ENCODE measurements around the gene IRF2.

The IRF2 gene

DNA sequence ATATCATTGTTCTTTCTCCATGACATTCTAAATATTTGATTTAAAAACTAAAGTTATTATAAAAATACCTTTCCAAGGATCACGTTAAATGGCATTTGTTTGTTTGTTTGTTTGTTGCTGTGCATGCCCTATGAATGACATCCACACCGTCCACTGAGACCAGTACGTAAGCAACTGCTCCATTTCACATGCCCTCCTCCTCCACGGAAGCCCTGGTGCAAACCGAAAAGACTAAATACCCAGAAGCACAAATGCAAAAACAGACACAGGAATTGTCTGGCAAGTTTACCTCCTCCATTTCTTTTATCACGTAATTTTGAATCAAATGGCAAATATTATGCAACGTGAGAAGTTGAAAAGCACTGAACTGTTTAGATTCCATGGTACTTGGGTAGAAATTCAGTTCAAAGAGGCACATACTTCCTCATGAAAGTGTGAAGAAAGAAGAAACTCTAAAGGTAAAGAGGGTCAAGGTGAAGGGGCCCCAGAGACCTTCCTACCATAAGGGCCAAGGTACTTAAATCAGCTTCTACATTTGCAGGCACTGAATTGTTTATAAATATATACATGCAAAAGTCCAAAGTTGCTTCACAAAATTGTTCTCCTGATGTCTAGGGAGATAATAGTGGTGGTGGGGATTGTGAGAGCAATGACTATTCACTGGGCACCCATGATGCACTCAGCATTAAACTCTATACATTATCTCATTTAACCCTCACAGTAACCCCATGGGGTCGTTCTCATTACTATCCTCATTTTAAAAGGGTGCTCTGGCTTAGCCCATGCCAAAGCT is 23.4 kb downstream of the IRF2 start:
- DNase-seq (ENCODE audit: low read depth): no peak

GRCh38 chr4:184450045-184450444 is 24.3 kb downstream of the IRF2 start:
- DNase-seq (ENCODE audit: low read depth): no peak

DNA sequence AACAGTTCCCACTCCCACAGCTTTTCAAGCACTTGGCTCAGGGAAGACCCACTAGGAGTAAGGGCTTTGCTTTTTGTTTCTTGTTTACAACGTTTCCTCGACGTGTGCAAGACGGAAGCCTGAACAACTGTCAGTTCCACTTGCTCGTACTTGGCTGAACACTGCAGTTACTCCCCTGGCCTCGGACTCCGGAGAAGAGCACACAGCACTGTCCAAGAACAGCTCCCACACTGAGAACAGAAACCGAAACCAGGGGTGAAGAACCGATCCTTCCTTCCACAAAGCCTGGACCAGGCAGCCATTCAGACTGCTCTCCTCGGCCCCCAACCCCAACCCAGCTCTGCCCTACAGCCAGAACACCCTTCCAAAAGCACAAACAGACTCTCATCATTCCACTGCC is 25.5 kb downstream of the IRF2 start:
- no peak for DNase-seq (ENCODE audit: low read depth)

GRCh38 chr4:184448141-184448540 is 26.2 kb downstream of the IRF2 start:
- DNase-seq (ENCODE audit: low read depth): no peak

DNA sequence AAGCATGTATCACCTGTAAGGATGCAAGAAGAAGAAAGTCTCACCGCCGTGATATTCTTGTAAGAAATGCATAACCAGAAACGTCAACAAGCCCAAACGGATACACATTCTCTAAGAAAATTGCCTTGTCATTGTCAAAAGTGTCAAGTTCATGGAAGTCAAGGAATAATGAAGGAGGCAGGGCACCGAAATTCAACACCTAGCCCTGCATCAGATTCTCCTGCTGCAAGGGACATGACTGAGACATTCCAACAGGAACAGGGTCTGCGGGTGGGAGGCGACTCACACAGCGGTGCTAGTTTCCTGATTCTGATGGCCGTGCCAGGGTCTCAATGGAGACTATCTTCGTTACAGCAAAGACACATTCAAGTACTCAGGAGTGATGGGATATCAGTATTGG is 26.7 kb downstream of the IRF2 start:
- DNase-seq (ENCODE audit: low read depth): no peak

DNA sequence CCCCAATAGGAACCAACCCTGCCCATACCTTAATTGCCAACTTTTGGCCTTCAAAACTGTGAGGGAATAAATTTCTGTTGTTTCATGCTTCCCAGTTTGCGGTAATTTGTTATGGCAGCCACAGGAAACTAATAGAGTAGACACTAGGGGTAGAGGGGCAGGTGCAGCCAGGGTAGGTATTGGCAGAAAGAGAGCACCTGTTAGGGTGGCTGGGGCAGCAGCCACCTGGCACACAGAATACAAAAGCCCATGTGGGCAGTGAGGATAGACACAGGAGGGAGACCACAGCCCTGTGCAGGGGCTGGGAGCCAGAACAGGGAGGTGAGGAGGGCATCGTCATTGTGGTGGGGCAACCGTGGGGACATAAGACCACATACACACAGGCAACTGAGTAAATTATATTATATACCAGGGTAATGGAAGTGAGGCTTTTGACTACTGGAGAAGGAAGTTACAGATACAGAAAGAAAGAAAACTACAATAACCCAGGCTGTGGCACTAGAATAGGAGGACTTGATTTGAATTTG is 28.2 kb downstream of the IRF2 start:
- DNase-seq (ENCODE audit: low read depth): no peak

DNA sequence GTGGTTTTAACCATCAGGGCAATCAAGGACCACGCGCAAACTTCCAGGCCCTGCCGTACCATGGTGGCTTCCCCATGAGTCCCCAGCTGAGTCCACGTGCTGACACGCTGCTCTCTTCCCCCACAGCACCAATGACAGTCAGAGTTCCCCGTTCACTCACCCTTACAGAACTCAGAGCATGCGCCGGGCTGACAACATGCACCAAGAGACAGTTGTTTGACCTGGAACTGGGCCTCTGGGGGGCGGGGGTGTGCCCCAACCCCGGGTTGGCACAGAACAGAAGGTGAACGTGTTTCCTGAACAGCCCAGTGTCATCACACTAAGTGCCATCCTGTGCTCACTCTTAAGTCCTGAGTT is 29.4 kb downstream of the IRF2 start:
- peak; percentile 24 for DNase-seq (ENCODE audit: low read depth)

- DNase-seq (ENCODE audit: low read depth): no peak
These were observed 30.0 kb downstream of the IRF2 start for GRCh38 chr4:184444215-184444952.

DNA sequence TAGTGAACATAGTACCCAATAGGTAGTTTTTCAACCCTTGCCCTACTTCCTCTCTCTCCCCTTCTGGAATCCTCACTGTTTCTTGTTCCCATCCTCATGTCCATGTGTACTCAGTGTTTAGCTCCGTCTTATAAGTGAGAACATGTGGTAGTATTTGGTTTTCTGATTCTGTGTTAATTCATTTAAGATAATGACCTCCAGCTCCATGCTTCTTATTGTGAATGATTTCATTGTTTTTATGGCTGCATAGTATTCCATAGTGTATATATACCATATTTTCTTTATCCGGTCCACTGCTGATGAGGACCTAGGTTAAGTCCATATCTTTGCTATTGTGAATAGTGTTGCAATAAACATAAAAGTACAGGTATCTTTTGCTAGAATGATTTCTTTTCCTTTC is 31.0 kb downstream of the IRF2 start:
- no peak for DNase-seq (ENCODE audit: low read depth)

DNA sequence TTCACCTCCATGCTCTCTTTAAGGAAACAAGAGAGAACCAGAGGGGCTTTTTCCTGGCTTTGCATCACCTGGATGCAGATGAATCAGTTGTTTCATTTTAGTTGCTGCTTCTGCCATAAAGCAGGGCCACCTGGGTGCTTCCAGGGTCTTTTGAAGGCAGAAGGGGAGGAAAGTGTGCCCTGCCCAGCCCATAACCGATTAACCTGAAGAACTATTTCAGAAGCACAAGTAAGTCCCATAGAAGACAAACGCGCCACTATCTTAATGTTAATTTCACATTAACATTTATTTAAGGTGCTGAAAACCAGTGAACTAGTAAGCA is 32.1 kb downstream of the IRF2 start:
- DNase-seq (ENCODE audit: low read depth): no peak

DNA sequence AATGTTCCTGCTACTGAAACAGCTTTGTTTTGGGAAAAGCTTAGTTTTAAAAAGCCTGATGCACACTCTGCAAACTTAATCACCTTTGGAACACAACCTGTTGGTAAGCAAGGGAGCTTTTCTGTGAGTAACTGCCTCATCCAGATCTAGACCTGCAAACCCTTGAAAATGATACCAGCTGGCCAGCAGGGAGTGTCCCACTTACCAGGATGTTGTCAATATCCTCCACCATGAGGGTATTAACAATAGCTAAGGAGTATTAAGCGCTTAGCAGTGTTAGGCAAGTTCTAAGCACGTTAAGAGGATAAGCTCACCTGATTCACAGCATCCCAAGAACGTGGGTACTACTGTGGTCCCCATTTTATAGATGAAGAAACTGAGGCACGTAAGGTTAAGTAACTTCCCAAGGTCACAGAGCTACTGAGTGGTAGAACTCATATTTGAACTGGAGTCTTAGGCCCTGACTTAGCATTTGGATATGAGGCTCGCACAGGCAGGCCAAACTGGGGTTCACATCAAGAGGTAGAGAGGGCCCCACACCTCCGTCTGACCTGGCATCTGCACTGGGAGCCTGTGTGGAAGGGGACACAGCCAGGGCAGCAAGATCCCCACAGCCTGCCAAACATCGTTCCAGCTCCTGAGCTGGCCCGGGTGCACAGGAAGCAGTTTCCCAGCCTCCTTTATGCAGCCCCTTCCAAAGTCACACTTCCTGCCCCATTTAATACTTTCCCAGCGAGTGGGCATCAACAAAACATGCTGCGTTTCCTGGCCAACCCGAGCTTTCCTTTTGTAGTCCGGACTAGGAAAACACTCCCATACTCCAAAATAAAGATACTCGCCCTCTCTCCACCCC is 32.7 kb downstream of the IRF2 start:
- no peak for DNase-seq (ENCODE audit: low read depth)

GRCh38 chr4:184440595-184441358 is 33.6 kb downstream of the IRF2 start:
- no peak for DNase-seq (ENCODE audit: low read depth)

DNA sequence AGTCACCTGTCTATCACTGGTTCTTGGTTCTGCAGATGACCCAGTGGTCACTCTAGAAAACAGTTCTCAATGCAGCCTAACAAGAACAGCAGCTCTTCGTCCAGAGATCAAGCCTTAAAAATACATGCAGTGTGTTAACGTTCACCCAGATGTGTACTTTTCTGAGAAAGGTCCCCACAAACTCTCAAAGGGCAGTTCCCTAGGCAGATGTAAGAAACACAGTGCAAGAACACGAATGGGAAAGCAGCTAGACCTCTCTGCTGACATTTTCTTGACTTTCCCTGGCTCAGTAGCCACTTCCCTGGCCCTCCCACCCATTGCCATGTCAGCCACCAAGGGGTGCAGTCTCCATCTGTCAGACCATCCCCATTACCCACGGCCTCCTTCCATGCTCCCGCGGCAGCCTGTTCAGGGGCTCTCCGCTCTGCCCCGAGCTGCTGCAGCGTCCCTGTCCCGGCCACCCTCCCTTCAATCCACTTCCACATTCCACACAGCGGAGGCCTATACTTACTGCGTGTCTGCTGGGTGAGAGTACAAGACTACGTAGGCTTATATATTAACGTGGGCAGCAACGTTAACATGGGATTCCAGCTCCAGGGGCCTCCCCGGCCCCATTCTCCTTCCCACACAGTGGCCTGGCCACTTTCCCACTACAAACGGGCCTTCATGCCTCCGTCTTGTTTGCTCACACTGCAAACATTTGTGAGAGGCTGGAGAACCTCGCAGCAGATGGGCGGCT is 34.3 kb downstream of the IRF2 start:
- DNase-seq (ENCODE audit: low read depth): no peak

DNA sequence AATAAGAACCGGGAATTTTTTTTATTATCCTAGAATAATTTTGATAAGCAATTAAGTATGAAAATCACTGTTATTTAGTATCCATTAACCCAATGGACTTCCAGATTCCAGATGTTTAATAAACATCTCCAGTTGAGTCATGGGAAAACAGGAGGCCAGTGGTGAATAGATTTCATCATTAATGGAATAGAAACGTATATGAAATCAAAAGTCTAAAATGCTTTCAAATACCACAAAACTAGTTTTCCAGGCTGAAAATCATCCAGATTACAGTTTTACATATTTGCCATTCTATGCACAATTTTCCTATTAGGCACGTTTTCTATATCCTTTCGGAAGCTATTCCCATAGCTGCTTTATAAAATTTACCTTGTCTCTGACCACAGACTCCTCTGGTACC is 35.0 kb downstream of the IRF2 start:
- no peak for DNase-seq (ENCODE audit: low read depth)

DNA sequence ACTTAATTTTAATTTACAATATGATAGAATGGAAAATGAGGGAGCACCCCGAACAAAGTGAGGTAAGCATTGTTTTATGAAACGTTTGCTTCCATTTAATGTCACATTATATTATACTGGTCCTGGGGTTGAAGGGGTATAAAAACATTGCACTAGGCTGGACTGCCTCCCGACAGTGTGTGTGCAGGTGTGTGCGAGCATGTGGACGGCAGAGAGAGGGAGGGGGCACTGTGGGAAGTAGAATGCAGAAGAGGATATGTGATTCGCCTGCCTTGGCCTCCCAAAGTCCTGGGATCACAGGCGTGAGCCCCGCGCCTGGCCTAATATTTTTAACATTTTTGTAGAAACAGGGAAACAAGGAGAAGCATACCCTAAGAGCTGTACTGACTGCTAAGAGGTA is 36.0 kb downstream of the IRF2 start:
- no peak for DNase-seq (ENCODE audit: low read depth)

DNA sequence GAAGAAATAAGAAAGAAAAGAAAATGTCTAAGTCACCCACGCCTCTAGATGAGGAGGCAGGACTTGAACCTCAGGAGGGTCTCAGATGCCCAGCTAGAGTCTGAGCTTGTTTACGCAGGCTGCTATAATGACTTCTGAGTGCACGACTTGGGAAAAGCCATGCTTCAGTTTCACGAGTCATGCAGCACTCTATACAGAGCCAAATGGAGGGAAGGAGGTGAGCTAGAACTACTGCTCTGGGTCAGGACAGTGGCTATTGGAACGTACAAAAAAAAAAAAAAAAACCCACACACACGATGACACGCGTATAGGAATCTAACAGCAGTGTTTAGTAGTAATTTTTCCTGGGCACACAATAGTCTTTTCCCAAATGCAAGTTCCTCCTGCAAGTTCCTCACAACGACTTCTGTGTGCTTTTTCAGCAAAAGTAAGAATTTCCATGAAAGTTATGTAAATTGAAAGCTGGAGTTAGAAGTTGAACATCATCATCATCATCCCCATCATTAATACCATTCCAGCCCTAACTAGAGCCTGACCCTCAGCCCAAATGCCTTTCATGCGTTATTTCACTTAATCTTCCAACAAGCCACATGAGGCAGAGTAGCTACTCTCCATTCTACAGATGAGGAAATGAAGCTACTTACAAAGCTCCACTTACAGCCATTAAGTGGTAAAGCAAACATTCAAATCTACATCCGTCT is 36.6 kb downstream of the IRF2 start:
- DNase-seq (ENCODE audit: low read depth): no peak

DNA sequence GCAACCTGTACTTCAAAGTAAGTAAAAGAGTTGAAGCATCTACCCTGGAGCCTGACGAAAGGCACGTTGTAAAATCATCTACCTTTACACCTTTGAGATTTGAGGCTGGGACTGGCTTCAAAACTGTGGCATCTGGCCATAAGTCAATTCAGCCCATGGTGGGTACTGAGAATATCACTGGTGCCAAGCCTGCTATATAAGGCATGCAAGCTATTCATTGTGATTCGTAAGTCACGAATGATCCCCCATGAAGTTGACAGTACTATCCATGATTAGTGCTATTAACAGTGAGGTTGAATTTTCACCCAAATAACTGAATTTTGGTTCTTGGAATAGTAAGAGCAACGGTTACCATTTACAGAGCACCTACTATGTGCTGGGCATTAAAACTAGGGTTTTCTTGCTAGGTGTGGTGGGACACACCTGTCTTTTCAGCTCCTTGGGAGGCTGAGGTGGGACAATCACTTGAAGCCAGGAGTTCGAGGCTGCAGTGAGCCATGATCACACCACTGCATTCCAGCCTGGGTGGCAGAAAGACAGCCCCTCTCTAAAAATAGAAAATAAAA is 39.8 kb downstream of the IRF2 start:
- no peak for DNase-seq (ENCODE audit: low read depth)

GRCh38 chr4:184434021-184434420 is 40.3 kb downstream of the IRF2 start:
- DNase-seq (ENCODE audit: low read depth): no peak

GRCh38 chr4:184433258-184433892 is 41.0 kb downstream of the IRF2 start:
- DNase-seq (ENCODE audit: low read depth): no peak

Data from stimulated activated CD4-positive, alpha-beta T cell treated with anti-CD3 and anti-CD28 coated beads, Interleukin-2, amount 100 ng/mL, for 4 hours (primary cell).